ENCODE measurements around the gene ZMYND15. TPM values are rescaled to one million over a fixed set of nuclear protein-coding genes. Genes with fewer than 3 reads are reported as not detected.

ZMYND15 gene
- total and polyA plus RNA-seq, 2 of the 13 experiments (the other 11 are each of a cell fraction or from before 2014, with no cell fraction given): 0.24 to 2.7 TPM

- TF ChIP-seq NPAS2 (CRISPR knock-in tag; IDR thresholded peaks at IDR 0.05; ENCODE audit: borderline replicate concordance): no peak
- TF ChIP-seq MYPOP (CRISPR knock-in tag; IDR thresholded peaks at IDR 0.05): no peak
- no peak; a peak in 1 of 4 replicates for TF ChIP-seq EP300 (IDR thresholded peaks at IDR 0.05; ENCODE audit: low read depth in 2 of 2, low read length in 2 of 2)
- TF ChIP-seq EP300 (CRISPR knock-in tag; IDR thresholded peaks at IDR 0.05; ENCODE audit: borderline replicate concordance): no peak
- TF ChIP-seq ZNF709 (CRISPR knock-in tag; IDR thresholded peaks at IDR 0.05): no peak; the same call in 1 of the 2 replicates
- TF ChIP-seq CCAR2 (optimal IDR thresholded peaks at IDR 0.05; ENCODE audit: low read depth, low read length): no peak
- 0 out of 2 replicates have a peak, but pooled peaks have one; percentile 16 for TF ChIP-seq ZNF737 (CRISPR knock-in tag; IDR thresholded peaks at IDR 0.05; ENCODE audit: borderline replicate concordance)
- TF ChIP-seq ZNF10 (CRISPR knock-in tag; IDR thresholded peaks at IDR 0.05; ENCODE audit: borderline replicate concordance, low read depth): no peak
- TF ChIP-seq ZNF724P (CRISPR knock-in tag; IDR thresholded peaks at IDR 0.05; ENCODE audit: borderline replicate concordance): no peak
- TF ChIP-seq MBNL3 (CRISPR knock-in tag; conservative IDR thresholded peaks at IDR 0.05): no peak
- no peak for TF ChIP-seq ZNF691 (CRISPR knock-in tag; IDR thresholded peaks at IDR 0.05; ENCODE audit: borderline replicate concordance, low read depth)
- TF ChIP-seq ATF7 (IDR thresholded peaks at IDR 0.05): no peak
- TF ChIP-seq ATF7 (CRISPR knock-in tag; IDR thresholded peaks at IDR 0.05): no peak
- TF ChIP-seq TBL1XR1 (IDR thresholded peaks at IDR 0.05; ENCODE audit: borderline replicate concordance, low read length, partially characterized antibody): no peak
- TF ChIP-seq ZNF24 (IDR thresholded peaks at IDR 0.05): no peak
- no peak for TF ChIP-seq ZNF550 (CRISPR knock-in tag; IDR thresholded peaks at IDR 0.05; ENCODE audit: borderline replicate concordance)
- TF ChIP-seq MTF1 (CRISPR knock-in tag; IDR thresholded peaks at IDR 0.05): no peak
- no peak for TF ChIP-seq SRF (IDR thresholded peaks at IDR 0.05; ENCODE audit: low read depth, low read length)
- TF ChIP-seq HHEX (CRISPR knock-in tag; IDR thresholded peaks at IDR 0.05): no peak
- TF ChIP-seq, protein P1, sequence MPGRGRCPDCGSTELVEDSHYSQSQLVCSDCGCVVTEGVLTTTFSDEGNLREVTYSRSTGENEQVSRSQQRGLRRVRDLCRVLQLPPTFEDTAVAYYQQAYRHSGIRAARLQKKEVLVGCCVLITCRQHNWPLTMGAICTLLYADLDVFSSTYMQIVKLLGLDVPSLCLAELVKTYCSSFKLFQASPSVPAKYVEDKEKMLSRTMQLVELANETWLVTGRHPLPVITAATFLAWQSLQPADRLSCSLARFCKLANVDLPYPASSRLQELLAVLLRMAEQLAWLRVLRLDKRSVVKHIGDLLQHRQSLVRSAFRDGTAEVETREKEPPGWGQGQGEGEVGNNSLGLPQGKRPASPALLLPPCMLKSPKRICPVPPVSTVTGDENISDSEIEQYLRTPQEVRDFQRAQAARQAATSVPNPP (CRISPR knock-in tag; IDR thresholded peaks at IDR 0.05): no peak
- TF ChIP-seq ZSCAN20 (CRISPR knock-in tag; IDR thresholded peaks at IDR 0.05; ENCODE audit: borderline replicate concordance): no peak
- TF ChIP-seq MED8 (CRISPR knock-in tag; IDR thresholded peaks at IDR 0.05; ENCODE audit: insufficient replicate concordance): no peak
- TF ChIP-seq SMARCC2 (IDR thresholded peaks at IDR 0.05): no peak
- peak; percentile 79; the same call in 1 of the 2 replicates for TF ChIP-seq SPEN (CRISPR knock-in tag; IDR thresholded peaks at IDR 0.05; ENCODE audit: low read depth)
- no peak for TF ChIP-seq KMT2B (CRISPR knock-in tag; IDR thresholded peaks at IDR 0.05)
- TF ChIP-seq BHLHE40 (IDR thresholded peaks at IDR 0.05; ENCODE audit: low read length): peak; percentile 10; the same call in 1 of the 2 replicates
- TF ChIP-seq GATAD2A (CRISPR knock-in tag; IDR thresholded peaks at IDR 0.05): peak; percentile 85
- peak; percentile 62 for TF ChIP-seq HNRNPH1 (optimal IDR thresholded peaks at IDR 0.05; ENCODE audit: low read depth, low read length)
These were observed 49.4 kb downstream of the ZMYND15 start, which contains the start of gene GLTPD2 (continued) for GRCh38 chr17:4788807-4789700.
